HG03342 (cell line): ENCODE results near the gene VIL1.

Experiments
- ATAC-seq: cut with Tn5 transposase; IDR thresholded peaks from one replicate; pipeline ENCODE4 v1.9.1; 2021; ENCODE audit warnings: mild to moderate bottlenecking, moderate library complexity; ENCODE audit not compliant: unreplicated experiment

Gene VIL1

DNA sequence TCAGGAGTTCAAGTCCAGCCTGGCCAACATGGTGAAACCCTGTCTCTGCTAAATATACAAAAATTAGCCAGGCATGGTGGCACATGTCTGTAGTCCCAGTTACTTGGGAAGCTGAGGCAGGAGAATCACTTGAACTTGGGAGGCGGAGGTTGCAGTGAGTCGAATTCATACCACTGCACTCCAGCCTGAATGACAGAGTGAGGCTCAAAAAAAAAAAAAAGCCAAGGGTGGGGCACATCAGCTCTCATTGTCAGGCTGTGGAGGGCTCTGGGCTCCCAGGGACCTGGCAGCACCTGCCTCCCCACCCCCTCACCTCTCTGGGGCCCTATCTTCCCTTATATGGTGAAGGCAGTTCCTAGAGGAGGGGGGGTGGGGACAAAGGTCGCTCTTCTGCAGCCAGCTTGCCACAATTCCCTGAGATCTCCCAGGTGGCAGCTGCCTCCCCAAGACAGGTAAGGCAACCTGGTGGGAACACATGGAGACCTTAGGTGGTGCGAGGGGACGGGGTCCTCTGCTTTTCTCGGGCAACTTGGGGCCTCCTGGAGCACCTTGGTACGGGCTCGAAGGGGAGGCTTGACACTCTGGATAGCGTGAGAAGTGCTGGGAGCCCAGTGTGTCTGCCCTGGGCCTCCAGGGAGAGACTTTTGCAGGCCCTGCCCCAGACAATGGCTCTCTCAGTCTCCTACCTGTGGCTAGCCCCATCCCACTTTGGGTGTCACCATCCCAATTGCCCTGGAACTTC, at the start of gene VIL1:
VIL1 (plus strand) TSS at position 407 of the 742 bp plus-strand sequence. CDS start 4,656 bp downstream, outside the sequence.
- no peak for ATAC-seq

DNA sequence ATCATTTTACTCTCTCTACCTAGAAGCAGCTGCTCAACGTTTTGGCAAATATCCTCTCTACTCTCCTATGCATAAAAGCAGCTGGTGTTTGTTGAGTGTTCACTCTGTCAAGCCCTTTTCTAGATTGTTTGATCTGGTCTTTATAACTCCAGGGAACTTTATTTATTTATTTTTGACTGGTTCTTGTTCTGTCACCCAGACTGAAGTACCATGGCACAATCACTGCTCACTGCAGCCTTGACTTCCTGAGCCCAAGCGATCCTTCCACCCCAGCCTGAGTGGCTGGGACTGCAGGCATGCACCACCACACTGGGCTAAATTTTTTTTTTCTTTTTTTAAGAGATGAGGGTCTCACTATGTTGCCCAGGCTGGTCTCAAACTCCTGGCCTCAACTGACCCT, 49.6 kb upstream of the VIL1 start:
- no peak for ATAC-seq

DNA sequence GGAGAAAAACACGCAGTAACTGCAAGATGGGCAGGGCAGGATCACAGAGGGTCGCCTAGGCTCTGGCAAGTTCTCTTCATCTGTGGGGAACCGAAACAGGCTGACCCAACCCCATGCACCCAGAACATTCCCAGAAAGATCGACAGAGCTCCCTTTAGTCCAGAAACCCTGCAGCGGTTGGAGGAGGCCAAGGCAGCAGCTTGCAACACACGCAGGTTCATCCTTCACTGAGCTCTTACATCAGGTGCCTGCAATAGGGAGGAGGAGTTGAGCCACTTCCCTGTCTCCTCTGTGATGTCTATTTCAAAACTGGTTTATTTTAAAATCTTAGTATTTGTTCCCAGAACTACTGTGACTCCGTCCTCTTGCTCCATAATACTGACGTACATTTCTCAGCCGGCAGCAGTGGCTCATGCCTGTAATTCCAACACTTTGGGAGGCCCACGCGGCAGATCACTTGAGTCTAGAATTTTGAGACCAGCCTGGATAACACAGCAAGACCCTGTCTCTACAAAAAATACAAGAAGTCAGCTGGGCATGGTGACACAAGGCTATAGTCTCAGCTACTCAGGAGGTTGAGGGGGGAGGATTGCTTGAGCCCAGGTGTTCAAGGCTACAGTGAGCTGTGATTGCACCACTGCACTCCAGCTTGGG, 48.4 kb upstream of the VIL1 start:
- ATAC-seq: no peak

GRCh38 chr2:218371983-218372350, 47.0 kb upstream of the VIL1 start:
- ATAC-seq: no peak

GRCh38 chr2:218374795-218375194, 44.1 kb upstream of the VIL1 start:
- no peak for ATAC-seq

DNA sequence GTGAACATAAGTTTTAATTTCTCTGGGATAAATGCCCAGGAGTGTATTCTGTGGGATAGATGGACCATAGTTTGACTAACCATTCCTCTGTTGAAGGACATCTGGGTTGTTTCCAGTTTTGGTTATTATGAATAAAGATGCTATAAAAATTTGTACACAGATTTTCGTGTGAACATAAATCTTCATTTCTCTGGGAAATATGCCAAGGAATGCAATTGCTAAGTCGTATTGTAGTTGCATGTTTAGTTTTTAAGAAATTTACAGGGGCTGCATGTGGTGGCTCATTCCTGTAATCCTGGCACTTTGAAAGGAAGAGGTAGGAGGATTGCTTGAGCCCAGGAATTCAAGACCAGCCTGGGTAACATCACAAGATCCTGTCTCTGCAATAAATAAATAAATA, 43.7 kb upstream of the VIL1 start:
- no peak for ATAC-seq

DNA sequence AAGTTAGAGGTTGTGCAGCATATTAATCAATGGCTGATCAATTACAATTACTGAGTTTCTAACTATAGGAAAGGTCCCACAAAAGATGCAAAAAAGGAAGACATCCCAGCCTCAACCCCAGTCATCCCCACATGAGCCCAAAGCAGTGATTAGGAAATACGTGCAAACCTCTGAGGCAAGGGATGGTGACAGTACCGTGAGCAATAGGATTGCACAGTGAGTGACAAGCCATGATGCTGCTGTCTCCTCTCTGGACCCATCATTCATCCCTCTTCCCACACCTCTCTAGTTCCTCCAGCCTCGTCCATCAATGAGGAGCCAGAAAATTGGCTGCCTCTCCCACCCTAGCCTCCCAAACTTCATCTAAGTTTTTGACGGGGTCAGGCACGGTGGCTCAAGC, 40.9 kb upstream of the VIL1 start:
- no peak for ATAC-seq

- no peak for ATAC-seq
These were observed 37.0 kb upstream of the VIL1 start, which contains the start of gene SLC11A1 for GRCh38 chr2:218381916-218382366. SLC11A1 (plus strand) TSS chr2:218382273; CDS start chr2:218382369, 96 bp downstream.

DNA sequence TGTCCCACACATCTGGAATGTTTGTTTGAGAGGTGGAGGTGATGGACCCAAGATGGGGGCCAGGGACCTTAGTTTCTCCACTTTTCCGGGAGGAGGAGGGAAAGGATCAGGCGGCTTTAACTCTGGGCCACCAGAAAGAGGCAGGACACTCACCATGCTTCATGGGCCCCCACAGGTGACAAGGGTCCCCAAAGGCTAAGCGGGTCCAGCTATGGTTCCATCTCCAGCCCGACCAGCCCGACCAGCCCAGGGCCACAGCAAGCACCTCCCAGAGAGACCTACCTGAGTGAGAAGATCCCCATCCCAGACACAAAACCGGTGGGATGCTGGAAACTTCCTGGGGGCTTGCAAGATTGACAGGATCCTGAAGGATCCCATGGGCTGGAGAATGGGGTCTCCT, 36.1 kb upstream of the VIL1 start:
- ATAC-seq: no peak

- ATAC-seq: no peak
These were observed 34.9 kb upstream of the VIL1 start for GRCh38 chr2:218383892-218384519.

- ATAC-seq: no peak
These were observed 33.9 kb upstream of the VIL1 start for GRCh38 chr2:218384975-218385374.

- no peak for ATAC-seq
These were observed 32.2 kb upstream of the VIL1 start for GRCh38 chr2:218386505-218387368.

DNA sequence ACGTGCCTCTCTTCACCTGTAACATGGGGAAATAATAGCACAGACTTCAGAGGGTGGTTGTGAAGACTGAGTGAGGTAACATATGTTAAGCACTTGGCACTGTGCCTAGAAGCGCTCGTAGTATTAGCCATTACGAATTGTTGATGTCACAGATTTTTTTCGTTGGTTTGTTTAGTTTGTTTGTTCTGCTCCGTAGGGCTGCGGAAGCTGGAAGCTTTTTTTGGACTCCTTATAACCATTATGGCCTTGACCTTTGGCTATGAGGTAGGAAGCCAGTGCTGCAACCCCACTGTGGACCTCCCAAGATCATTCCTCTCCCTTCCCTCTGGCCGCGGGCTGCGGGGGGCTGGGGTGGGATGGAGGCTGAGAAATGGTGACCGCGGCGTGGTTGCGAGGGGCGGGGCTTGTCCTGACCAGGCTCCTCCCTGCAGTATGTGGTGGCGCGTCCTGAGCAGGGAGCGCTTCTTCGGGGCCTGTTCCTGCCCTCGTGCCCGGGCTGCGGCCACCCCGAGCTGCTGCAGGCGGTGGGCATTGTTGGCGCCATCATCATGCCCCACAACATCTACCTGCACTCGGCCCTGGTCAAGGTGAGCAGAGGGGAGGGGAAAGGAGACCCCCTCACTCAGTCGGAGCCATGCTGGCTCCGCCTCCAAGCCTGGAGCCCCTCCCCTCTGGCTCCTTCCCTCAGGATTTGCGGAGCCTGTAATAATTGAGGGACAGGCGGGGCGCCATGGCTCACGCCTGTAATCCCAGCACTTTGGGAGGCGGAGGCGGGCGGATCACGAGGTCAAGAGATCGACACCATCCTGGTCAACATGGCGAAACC, 31.3 kb upstream of the VIL1 start:
- no peak for ATAC-seq

DNA sequence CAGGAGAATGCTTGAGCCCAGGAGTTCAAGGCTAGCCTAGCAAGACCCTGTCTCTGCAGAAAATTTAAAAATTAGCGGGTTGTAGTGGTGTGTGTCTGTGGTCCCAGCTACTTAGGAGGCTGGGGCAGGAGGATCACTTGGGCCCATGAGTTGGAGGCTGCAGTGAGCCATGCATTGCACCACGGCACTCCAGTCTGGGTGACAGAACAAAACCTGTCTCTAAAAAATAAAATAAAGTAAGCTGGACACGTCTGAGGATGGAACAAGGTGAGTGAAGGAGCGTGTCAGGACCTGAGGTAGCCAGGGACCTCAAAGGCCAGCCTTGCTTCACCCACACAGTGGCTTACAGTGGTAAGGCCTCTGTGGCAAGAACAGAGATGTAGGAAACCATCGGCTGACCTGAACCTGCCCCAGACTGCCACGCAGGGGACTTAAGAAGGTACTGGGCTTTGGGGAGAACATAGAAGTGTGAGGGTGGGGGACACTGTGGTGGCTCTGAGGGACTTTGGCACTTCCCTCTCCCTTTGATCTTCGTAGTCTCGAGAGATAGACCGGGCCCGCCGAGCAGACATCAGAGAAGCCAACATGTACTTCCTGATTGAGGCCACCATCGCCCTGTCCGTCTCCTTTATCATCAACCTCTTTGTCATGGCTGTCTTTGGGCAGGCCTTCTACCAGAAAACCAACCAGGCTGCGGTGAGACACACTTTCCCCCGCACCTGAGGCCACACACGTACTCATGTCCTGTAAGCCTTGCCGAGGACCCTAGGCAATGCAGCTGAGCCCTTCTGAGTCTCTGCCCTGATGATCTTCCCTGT, 29.4 kb upstream of the VIL1 start:
- ATAC-seq: no peak

DNA sequence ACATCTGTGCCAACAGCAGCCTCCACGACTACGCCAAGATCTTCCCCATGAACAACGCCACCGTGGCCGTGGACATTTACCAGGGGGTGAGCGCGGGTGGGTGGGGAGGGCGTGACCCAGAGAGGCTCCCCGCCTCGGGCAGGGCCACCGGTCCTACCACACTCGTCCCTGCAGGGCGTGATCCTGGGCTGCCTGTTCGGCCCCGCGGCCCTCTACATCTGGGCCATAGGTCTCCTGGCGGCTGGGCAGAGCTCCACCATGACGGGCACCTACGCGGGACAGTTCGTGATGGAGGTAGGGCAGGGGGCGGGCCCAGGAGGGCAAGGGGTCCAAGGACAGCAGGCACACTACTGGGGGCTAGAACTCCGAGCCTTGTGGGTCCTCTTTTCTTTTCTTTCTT, 27.7 kb upstream of the VIL1 start:
- no peak for ATAC-seq

- no peak for ATAC-seq
These were observed 26.5 kb upstream of the VIL1 start for GRCh38 chr2:218392459-218392858.

DNA sequence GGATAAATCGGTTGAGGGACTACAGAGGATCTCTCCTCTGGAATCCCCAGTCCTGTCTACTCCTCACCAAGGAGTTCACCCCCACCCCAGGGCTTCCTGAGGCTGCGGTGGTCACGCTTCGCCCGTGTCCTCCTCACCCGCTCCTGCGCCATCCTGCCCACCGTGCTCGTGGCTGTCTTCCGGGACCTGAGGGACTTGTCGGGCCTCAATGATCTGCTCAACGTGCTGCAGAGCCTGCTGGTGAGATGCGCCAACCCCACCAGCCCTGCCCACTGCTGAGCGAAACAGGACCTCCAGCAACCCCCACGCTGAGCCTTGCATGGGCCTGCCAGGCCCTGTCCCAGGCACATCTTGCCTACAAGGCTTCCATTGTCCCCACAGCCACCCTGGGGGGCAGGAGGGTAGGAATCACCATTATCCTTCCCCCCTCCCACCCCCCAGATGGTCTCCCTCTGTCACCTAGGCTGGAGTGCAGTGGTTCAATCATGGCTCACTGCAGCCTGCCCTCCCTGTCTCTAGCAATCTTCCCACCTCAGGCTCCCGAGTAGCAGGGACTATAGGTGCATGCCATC, 25.9 kb upstream of the VIL1 start:
- no peak for ATAC-seq

- no peak for ATAC-seq
These were observed 25.1 kb upstream of the VIL1 start for GRCh38 chr2:218393750-218394290.
